ENCODE data around the gene CD8A. TPM values are rescaled to one million over a fixed set of nuclear protein-coding genes. Genes with fewer than 3 reads are reported as not detected.

CD8A gene
- not detected in 2 replicates for total RNA-seq

DNA sequence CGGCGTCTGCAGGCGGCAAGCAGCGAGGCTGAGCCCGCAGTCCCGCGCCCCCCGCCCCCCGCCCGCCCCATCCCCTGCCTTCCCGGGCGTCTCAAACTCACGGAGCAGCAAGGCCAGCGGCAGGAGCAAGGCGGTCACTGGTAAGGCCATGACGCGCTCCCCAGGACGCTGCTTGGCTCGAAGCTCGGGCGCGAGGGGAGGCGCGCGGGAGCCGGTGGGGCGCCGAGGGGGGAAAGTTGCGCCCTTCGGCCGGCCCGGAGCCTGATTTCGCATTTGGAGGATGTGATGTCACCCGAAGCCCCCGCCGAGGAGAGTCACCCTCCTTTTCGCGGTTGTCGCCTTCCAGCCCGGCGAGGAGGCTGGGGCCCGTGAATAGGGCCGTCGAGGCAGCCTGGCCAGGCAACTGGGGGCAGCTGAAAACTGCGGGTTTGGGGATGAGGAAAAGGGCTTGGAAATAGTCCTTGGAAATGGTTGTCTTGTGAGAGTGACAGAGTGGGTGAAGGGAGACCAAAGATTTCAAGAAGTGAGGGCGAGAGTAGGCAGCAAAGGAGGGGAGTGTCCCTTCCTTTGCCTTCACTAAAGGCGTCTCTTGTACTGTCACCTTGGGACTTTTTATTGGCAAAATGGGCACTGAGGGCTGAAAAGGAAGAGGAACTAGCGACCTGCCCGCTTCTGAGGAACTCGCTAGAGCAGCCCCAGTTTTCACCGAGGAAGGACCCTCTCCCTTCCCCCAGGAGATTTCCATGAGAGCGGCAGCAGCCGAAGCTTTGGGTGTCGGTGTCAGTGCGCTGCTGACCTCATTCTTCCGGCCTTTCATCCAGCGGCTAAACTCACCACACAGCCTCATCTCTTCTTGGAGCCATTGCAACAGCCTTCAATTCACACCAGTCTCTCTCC lies at the start of gene CD8A:
Gene CD8A, minus strand, starts transcription at position 238 of the 897 bp plus-strand sequence. Its CDS starts 88 bp downstream, at position 150.

Other genes starting within 250 kb of the CD8A start
- gene CHMP3, start 227.5 kb downstream of the CD8A start, total RNA-seq = 50.6 and 55.1 TPM in 2 replicates
- gene RNF103, start 167.0 kb downstream of the CD8A start, total RNA-seq = 9.7 and 10.2 TPM in 2 replicates
- 19.6 and 23.0 TPM in 2 replicates for gene RMND5A, start 70.6 kb downstream of the CD8A start, total RNA-seq
- gene CD8B, start 71.0 kb upstream of the CD8A start, total RNA-seq = not detected in 2 replicates
- 0.07 TPM in 1 of 2 replicates, not detected in the other for gene RGPD1, start 151.2 kb upstream of the CD8A start, total RNA-seq
- gene PLGLB1, start 230.9 kb upstream of the CD8A start, total RNA-seq = not detected in 2 replicates

Data from airway epithelial cell (primary cell).